Sigmoid colon (tissue), 7 donors: ENCODE data around the gene RHEB. TPM values are rescaled to one million over a fixed set of nuclear protein-coding genes. Genes with fewer than 3 reads are reported as not detected.
A peak's percentile ranks its signal among the peaks of the same experiment; 100 is the strongest.

Source experiments
- DNase-seq: peaks from one replicate; pipeline ENCODE4 v3.0.0-alpha.2; 2019
- H3K27ac ChIP-seq, 4 donors: fragments of 200-600 bp; sonication (generic); one replicate each; pipeline ENCODE4 v1.5.1; 2016 to 2019; ENCODE audit warnings: mild to moderate bottlenecking in 1 of 4
- H3K27me3 ChIP-seq, 3 donors: fragments of 200-600 bp; sonication (generic); one replicate each; pipeline ENCODE4 v1.5.1; 2019; ENCODE audit warnings: mild to moderate bottlenecking in 1 of 3
- H3K36me3 ChIP-seq, 4 donors: fragments of 200-600 bp; sonication (generic); one replicate each; pipeline ENCODE4 v1.5.1; 2016 to 2019
- H3K4me1 ChIP-seq, 4 donors: fragments of 200-600 bp; sonication (generic); one replicate each; pipeline ENCODE4 v1.5.1; 2017 to 2019
- H3K4me3 ChIP-seq, 4 donors: fragments of 200-600 bp; sonication (generic); one replicate each; pipeline ENCODE4 v1.5.1; 2017 to 2019; ENCODE audit warnings: mild to moderate bottlenecking in 2 of 4, moderate library complexity in 1 of 4
- H3K9me3 ChIP-seq, 4 donors: fragments of 200-600 bp in 3 of 4; sonication (generic) in 3 of 4; one replicate each; pipeline versions ENCODE4 v1.5.1 to v1.6.1; 2013 to 2019
- CTCF ChIP-seq, 4 experiments: fragments of 450-650 bp in 3 of 4; fragments of 200-600 bp in 1 of 4; IDR thresholded peaks; one replicate each; pipeline ENCODE4 v1.5.1; 2016 to 2019; ENCODE audit warnings: antibody characterized with exemption in 4 of 4, mild to moderate bottlenecking in 3 of 4, moderate library complexity in 2 of 4
- EP300 ChIP-seq, 4 donors: sonication (generic); formaldehyde crosslinking; IDR thresholded peaks; one replicate each; pipeline ENCODE4 v1.6.1; 2017; ENCODE audit warnings: antibody characterized with exemption in 4 of 4
- POLR2A ChIP-seq, 2 donors: fragments of 450-650 bp; IDR thresholded peaks; one replicate each; pipeline ENCODE4 v1.6.1; 2016; ENCODE audit warnings: antibody characterized with exemption in 2 of 2, mild to moderate bottlenecking in 2 of 2, moderate library complexity in 2 of 2
- POLR2AphosphoS5 ChIP-seq, 4 donors: sonication (generic); formaldehyde crosslinking; IDR thresholded peaks; one replicate each; pipeline ENCODE4 v1.6.1; 2017; ENCODE audit warnings: antibody characterized with exemption in 4 of 4
- WGBS, 2 donors: extraction: QIAGEN DNeasy Blood & Tissue Kit; methylation state at CpG; one replicate each; pipeline ENCODE4 v1.1.7; 2013; 5-methylcytosine and 5-hydroxymethylcytosine counted together
- intact Hi-C: fragments of 100-400 bp; cut with DNase I; formaldehyde crosslinking; loops from one replicate; pipeline ENCODE4 v1.15.1; 2023
- polyA plus RNA-seq, 3 donors: library from polyadenylated mRNA; stranded (reverse); fragments of 200-250 nt; gene quantifications; one replicate each; pipeline ENCODE4 v1.2.3, GENCODE V29; 2013
- total RNA-seq, 4 donors: library from RNA; depleted of rRNA; stranded (reverse); fragments of >200 nt; gene quantifications; one replicate each; pipeline ENCODE4 v1.1.0, GENCODE V29; 2016
- donor health status: healthy with polysubstance abuse.
- donor health status: Bipolar disorder and iron deficiency.
- donor health status: healthy.

Gene RHEB
- total and polyA plus RNA-seq, 7 donors: 48.3 to 162 (median 121) TPM

- Histone ChIP-seq H3K4me1 (no peaks in the 10 kb centered on the region), H3K27me3 (no peaks in the 10 kb centered on the region), H3K36me3 (peaks cover 4 to 83% (median 27%) of the 10 kb centered on the region in 4 donors), H3K4me3 (no peak overlapping the region), H3K27ac (peak overlapping the region in 2 of 4 donors; percentile 28 to 34), H3K9me3 (no peaks in the 10 kb centered on the region)
- no peak for DNase-seq
- no peak for TF ChIP-seq EP300 (IDR thresholded peaks at IDR 0.05)
- no peak for TF ChIP-seq POLR2A (IDR thresholded peaks at IDR 0.05)
- no peak for TF ChIP-seq CTCF (IDR thresholded peaks at IDR 0.05)
- TF ChIP-seq POLR2AphosphoS5 (IDR thresholded peaks at IDR 0.05): no peak
- intact Hi-C loops: loop anchor here (10.0 kb wide), 1 partner anchor 65 kb away; no protein-coding TSS in a partner anchor
- 80 to 83% methylated on average over 5 of the region's 5 CpGs for WGBS, 2 donors
These were observed 40.0 kb upstream of the RHEB start for GRCh38 chr7:151559557-151560183.

- no peak for DNase-seq
- H3K4me3 ChIP-seq: no peak overlapping the region
- TF ChIP-seq POLR2A (IDR thresholded peaks at IDR 0.05): no peak
- TF ChIP-seq POLR2AphosphoS5 (IDR thresholded peaks at IDR 0.05): no peak
- TF ChIP-seq CTCF (IDR thresholded peaks at IDR 0.05): no peak
- no peak for TF ChIP-seq EP300 (IDR thresholded peaks at IDR 0.05)
- H3K36me3 ChIP-seq: peaks cover 4 to 72% (median 24%) of the 10 kb centered on the region in 4 donors
- H3K27ac ChIP-seq: peak overlapping the region; percentile 27 to 40 (median 31)
- H3K27me3 ChIP-seq: no peaks in the 10 kb centered on the region
- no peaks in the 10 kb centered on the region for H3K4me1 ChIP-seq
- intact Hi-C loops: no loop called here
- WGBS, 2 donors: 79 to 89% methylated on average over 6 of the region's 6 CpGs
- H3K9me3 ChIP-seq: no peaks in the 10 kb centered on the region
These were observed 38.9 kb upstream of the RHEB start for GRCh38 chr7:151558575-151558974.

GRCh38 chr7:151556592-151556991, 36.9 kb upstream of the RHEB start:
- intact Hi-C loops: no loop called here
- DNase-seq: no peak
- TF ChIP-seq CTCF (IDR thresholded peaks at IDR 0.05): no peak
- TF ChIP-seq POLR2AphosphoS5 (IDR thresholded peaks at IDR 0.05): no peak
- no peak for TF ChIP-seq POLR2A (IDR thresholded peaks at IDR 0.05)
- TF ChIP-seq EP300 (IDR thresholded peaks at IDR 0.05): no peak
- peaks cover 4 to 55% (median 20%) of the 10 kb centered on the region in 4 donors for H3K36me3 ChIP-seq
- 96% methylated on average over 12 of the region's 12 CpGs for WGBS, 2 donors
- H3K27ac ChIP-seq: no peak overlapping the region
- H3K27me3 ChIP-seq: no peaks in the 10 kb centered on the region
- H3K4me1 ChIP-seq: peaks cover 0 to 14% (median 13%) of the 10 kb centered on the region in 4 donors
- no peaks in the 10 kb centered on the region for H3K9me3 ChIP-seq
- H3K4me3 ChIP-seq: no peak overlapping the region

- peak overlapping the region in 2 of 4 donors; percentile 57 to 64 for H3K27ac ChIP-seq
- intact Hi-C loops: no loop called here
- WGBS, 2 donors: 77 to 81% methylated on average over 15 of the region's 15 CpGs
These were observed 33.7 kb upstream of the RHEB start for GRCh38 chr7:151553356-151553755.

More at GRCh38 chr7:151553356-151553755, 33.7 kb upstream of the RHEB start:
- H3K36me3 ChIP-seq: peaks cover 0 to 23% (median 0%) of the 10 kb centered on the region in 4 donors
- H3K4me1 ChIP-seq: peaks cover 0 to 20% (median 16%) of the 10 kb centered on the region in 4 donors
- H3K27me3 ChIP-seq: no peaks in the 10 kb centered on the region
- no peak for DNase-seq
- no peak overlapping the region for H3K4me3 ChIP-seq
- H3K9me3 ChIP-seq: no peaks in the 10 kb centered on the region
- TF ChIP-seq POLR2AphosphoS5 (IDR thresholded peaks at IDR 0.05) (no peak), EP300 (IDR thresholded peaks at IDR 0.05) (no peak), CTCF (IDR thresholded peaks at IDR 0.05) (no peak), POLR2A (IDR thresholded peaks at IDR 0.05) (no peak)
